Mucosa of rectum (tissue), 2 donors: ENCODE data around the gene SYT13.
A peak's percentile ranks its signal among the peaks of the same experiment; 100 is the strongest.

Experiments
- H3K27ac ChIP-seq, 2 donors: one replicate each; pipeline ENCODE4 v1.7.0; 2013; ENCODE audit warnings: inconsistent platforms in 2 of 2, low read depth in 2 of 2, low read length in 2 of 2
- H3K27me3 ChIP-seq, 2 donors: one replicate each; pipeline ENCODE4 v1.7.0; 2013; ENCODE audit warnings: low read length in 2 of 2; ENCODE audit not compliant: control insufficient read depth in 2 of 2, insufficient read depth in 2 of 2
- H3K36me3 ChIP-seq, 2 donors: one replicate each; pipeline ENCODE4 v1.7.0; 2013; ENCODE audit warnings: low read length in 2 of 2; ENCODE audit not compliant: control insufficient read depth in 2 of 2, insufficient read depth in 2 of 2
- H3K4me1 ChIP-seq, 2 donors: one replicate each; pipeline ENCODE4 v1.7.0; 2013; ENCODE audit warnings: low read length in 2 of 2, mild to moderate bottlenecking in 1 of 2; ENCODE audit not compliant: control insufficient read depth in 2 of 2, insufficient read depth in 2 of 2
- H3K4me3 ChIP-seq, 2 donors: one replicate each; pipeline ENCODE4 v1.7.0; 2013; ENCODE audit warnings: low read length in 2 of 2
- H3K9ac ChIP-seq, 2 donors: one replicate each; pipeline ENCODE4 v1.7.0; 2013; ENCODE audit warnings: low read length in 2 of 2, low read depth in 1 of 2, mild to moderate bottlenecking in 1 of 2
- H3K9me3 ChIP-seq, 2 donors: one replicate each; pipeline ENCODE4 v1.7.0; 2013; ENCODE audit warnings: low read length in 2 of 2; ENCODE audit not compliant: control insufficient read depth in 2 of 2
- donor health status: healthy.
- donor health status: Normal muscosa, but diverticular disease.

The SYT13 gene

GRCh38 chr11:45213717-45214116 is 72.4 kb downstream of the SYT13 start:
- H3K4me3 ChIP-seq = no peak overlapping the region
- no peaks in the 10 kb centered on the region for H3K9me3 ChIP-seq
- H3K27ac ChIP-seq = no peak overlapping the region
- peaks cover 0 to 6% of the 10 kb centered on the region in 2 donors for H3K36me3 ChIP-seq
- no peak overlapping the region for H3K9ac ChIP-seq
- no peaks in the 10 kb centered on the region for H3K27me3 ChIP-seq
- peaks cover 1 to 3% of the 10 kb centered on the region in 2 donors for H3K4me1 ChIP-seq

GRCh38 chr11:45213316-45213665 is 72.8 kb downstream of the SYT13 start:
- H3K9ac ChIP-seq = no peak overlapping the region
- peaks cover 3 to 6% of the 10 kb centered on the region in 2 donors for H3K4me1 ChIP-seq
- H3K27ac ChIP-seq = no peak overlapping the region
- peaks cover 0 to 6% of the 10 kb centered on the region in 2 donors for H3K36me3 ChIP-seq
- no peak overlapping the region for H3K4me3 ChIP-seq
- no peaks in the 10 kb centered on the region for H3K9me3 ChIP-seq
- H3K27me3 ChIP-seq = no peaks in the 10 kb centered on the region

DNA sequence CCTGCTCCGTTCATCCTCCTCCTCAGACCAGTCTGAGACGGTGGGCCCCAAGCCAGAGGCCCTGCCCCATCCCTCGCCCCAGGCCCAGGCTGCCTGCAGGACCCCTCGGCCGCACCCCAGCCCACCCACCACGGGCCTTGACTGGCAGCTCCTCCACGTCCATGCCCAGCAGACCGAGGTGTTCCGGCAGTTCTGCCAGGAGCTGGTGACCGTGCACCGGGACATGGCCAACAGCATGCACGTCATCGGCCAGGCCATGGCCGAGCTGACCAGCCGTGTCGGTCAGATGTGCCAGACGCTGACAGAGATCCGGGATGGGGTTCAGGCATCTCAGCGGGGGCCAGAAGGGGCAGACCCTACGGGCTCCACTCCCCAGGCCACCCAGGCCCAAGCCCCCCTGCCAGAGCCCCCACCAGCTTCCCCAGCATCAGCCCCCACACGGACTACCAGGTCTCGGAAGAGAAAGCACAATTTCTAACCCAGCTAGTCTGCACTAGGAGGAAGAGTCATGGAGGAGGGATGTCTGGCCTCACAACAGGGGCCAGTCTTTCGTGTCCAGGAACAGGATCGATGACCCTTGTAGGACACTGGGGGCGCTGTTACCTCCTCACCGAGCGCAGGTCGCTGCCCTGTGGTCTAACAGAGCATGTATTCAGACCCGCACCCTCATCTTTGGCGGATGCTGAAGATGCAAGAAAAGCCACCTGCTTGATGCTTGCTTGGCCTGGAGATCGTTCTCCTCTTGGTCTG is 73.4 kb downstream of the SYT13 start:
- Histone ChIP-seq H3K27ac (no peak overlapping the region), H3K36me3 (peaks cover 0 to 6% of the 10 kb centered on the region in 2 donors), H3K4me3 (no peak overlapping the region), H3K9ac (no peak overlapping the region), H3K27me3 (no peaks in the 10 kb centered on the region), H3K4me1 (peaks cover 6 to 10% of the 10 kb centered on the region in 2 donors), H3K9me3 (no peaks in the 10 kb centered on the region)

DNA sequence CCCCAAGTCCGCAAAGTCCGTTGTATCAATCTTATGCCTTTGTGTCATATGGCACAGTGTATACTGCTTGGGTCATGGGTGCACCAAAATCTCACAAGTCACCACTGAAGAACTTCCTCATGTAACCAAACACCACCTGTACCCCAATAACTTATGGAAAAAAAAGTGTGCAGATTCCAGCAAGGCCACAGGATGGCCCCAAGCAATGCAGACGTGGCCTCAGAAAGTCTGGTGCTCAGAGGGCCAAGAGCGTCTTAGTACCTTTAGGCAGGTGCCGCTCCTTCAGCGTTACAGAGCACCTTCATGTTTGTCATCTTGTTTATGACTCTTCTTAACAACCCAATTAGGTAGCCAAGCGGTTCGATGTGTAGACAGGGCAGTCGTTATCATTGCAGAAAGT is 74.4 kb downstream of the SYT13 start:
- no peak overlapping the region for H3K27ac ChIP-seq
- H3K27me3 ChIP-seq = no peaks in the 10 kb centered on the region
- no peak overlapping the region for H3K4me3 ChIP-seq
- H3K9me3 ChIP-seq = no peaks in the 10 kb centered on the region
- peaks cover 6 to 10% of the 10 kb centered on the region in 2 donors for H3K4me1 ChIP-seq
- peaks cover 0 to 6% of the 10 kb centered on the region in 2 donors for H3K36me3 ChIP-seq
- H3K9ac ChIP-seq = no peak overlapping the region

DNA sequence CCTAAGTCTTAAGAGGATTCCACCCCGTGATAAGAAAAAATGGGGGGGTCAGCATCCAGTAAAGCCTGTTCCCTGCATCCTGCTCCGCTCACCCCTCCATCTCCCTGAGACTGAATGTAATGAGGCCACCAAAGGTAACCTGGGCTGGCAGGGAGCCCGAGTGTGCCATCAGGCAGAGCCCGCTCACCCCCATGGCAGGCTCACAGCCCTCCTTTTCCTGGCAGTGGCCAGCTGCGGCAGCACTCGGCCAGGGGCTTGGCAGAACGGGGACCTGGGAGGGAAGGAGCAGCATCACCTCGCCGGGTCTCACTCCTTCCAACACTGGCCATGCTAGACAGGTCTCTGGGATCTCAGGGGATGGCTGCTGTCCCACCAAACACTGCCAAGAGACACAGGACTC is 75.3 kb downstream of the SYT13 start:
- Histone ChIP-seq H3K4me3 (no peak overlapping the region), H3K4me1 (peaks cover 6 to 10% of the 10 kb centered on the region in 2 donors), H3K27me3 (no peaks in the 10 kb centered on the region), H3K9ac (no peak overlapping the region), H3K9me3 (no peaks in the 10 kb centered on the region), H3K27ac (peak overlapping the region in 1 of 2 donors; percentile 35), H3K36me3 (peaks cover 0 to 6% of the 10 kb centered on the region in 2 donors)

GRCh38 chr11:45209891-45210699 is 76.0 kb downstream of the SYT13 start:
- Histone ChIP-seq H3K9me3 (no peaks in the 10 kb centered on the region), H3K27ac (peak overlapping the region; percentile 19 to 35), H3K4me3 (no peak overlapping the region), H3K36me3 (peaks cover 0 to 6% of the 10 kb centered on the region in 2 donors), H3K27me3 (no peaks in the 10 kb centered on the region), H3K4me1 (peaks cover 6 to 10% of the 10 kb centered on the region in 2 donors), H3K9ac (no peak overlapping the region)

DNA sequence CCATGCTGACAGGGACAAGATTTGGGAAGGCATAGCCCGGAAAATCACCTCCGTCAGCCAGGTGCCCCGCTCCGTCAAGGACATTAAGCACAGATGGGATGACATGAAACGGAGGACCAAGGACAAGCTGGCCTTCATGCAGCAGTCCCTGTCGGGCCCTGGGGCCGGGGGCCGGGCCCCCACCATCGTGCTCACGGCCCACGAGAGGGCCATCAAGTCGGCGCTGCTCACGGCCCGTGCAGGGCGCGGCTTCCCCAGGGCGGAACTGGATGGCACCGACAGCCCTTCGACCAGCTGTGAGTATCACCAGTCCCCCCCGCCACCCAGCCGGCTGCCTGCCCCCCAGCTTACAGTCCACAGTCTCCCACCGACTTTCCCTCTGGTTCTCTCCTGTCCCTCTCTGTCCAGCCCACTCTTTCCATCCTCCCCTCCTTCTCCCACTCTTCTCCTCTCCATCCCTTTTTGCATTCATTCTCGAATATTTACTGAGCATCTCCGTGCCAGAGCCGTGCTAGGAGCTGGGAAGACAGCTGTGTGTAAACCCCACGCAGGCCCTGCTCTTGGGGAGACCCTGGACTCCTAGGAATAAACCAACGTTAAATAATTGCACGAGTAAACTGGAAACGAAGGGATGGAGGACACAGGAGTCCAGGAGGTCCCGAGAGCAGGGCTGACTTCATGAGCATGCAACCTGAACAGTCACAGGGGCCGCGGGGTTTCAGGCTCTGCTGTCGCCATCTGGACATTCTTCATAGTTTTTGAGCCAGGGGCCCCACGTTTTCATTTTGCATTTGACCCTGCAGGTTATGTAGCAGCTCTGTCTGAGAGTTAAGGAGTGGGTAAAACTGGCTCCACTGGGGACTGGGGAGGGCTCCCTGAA is 76.9 kb downstream of the SYT13 start:
- Histone ChIP-seq H3K27me3 (no peaks in the 10 kb centered on the region), H3K4me3 (no peak overlapping the region), H3K9ac (no peak overlapping the region), H3K36me3 (peaks cover 0 to 7% of the 10 kb centered on the region in 2 donors), H3K27ac (peak overlapping the region in 1 of 2 donors; percentile 35), H3K4me1 (peaks cover 6 to 10% of the 10 kb centered on the region in 2 donors), H3K9me3 (no peaks in the 10 kb centered on the region)

GRCh38 chr11:45208135-45208534 is 78.0 kb downstream of the SYT13 start:
- Histone ChIP-seq H3K4me1 (peaks cover 6 to 10% of the 10 kb centered on the region in 2 donors), H3K9ac (no peak overlapping the region), H3K36me3 (peaks cover 0 to 8% of the 10 kb centered on the region in 2 donors), H3K9me3 (no peaks in the 10 kb centered on the region), H3K27ac (no peak overlapping the region), H3K27me3 (no peaks in the 10 kb centered on the region), H3K4me3 (no peak overlapping the region)

DNA sequence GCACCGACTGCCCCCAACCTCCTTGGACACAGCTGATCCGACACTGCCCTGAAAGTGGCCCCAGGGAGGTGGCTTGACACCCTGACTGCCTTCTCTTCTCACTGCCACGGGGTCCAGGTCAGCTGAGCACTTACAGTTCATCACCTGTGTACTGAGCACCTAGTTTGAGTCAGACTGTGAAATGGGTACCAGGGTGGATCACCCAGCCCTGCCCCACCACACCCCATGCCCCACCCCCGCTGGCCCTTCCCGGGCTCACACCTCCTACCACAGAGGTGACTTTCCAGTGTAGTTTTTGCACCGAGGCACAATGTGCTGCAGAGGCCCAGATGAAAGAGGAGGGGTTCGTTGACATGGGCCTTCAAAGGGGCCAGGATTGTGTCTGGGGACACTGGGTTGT is 80.2 kb downstream of the SYT13 start:
- H3K9me3 ChIP-seq = no peaks in the 10 kb centered on the region
- H3K27ac ChIP-seq = no peak overlapping the region
- no peak overlapping the region for H3K9ac ChIP-seq
- H3K4me3 ChIP-seq = no peak overlapping the region
- no peaks in the 10 kb centered on the region for H3K27me3 ChIP-seq
- H3K4me1 ChIP-seq = peaks cover 6 to 10% of the 10 kb centered on the region in 2 donors
- peaks cover 0 to 2% of the 10 kb centered on the region in 2 donors for H3K36me3 ChIP-seq
